ENCODE measurements around the gene GNAS-AS1.

GNAS-AS1 gene

DNA sequence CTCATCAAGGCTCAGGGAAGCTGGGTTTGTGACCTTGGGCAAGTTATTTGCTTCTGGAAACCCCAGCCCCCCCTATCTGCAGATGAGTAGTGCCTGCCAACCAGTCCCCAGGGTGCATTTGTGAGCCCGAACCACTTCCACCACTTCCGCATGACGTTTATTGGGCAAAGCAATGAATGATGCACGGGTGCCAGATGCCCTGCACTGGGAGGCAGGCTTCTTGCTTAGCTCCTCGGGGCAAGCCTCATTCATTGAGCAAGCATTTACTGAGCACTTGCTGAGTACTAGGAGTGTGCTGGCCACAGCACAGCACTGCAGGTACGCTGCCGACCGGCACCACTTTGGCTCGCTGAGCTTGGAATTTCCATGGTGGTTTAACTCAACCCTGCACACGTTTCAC is 60.2 kb downstream of the GNAS-AS1 start:
- intact Hi-C loops (cut with DNase I; ENCODE audit: low total_unique reads): no loop called here
- Histone ChIP-seq H3K4me3 (no peak overlapping the region), H3K4me1 (no peaks in the 10 kb centered on the region), H3K9me3 (no peaks in the 10 kb centered on the region), H3K36me3 (no peaks in the 10 kb centered on the region), H3K27ac (no peak overlapping the region), H3K27me3 (peaks cover 0 to 81% of the 10 kb centered on the region in 2 donors)
- TF ChIP-seq, protein P1, sequence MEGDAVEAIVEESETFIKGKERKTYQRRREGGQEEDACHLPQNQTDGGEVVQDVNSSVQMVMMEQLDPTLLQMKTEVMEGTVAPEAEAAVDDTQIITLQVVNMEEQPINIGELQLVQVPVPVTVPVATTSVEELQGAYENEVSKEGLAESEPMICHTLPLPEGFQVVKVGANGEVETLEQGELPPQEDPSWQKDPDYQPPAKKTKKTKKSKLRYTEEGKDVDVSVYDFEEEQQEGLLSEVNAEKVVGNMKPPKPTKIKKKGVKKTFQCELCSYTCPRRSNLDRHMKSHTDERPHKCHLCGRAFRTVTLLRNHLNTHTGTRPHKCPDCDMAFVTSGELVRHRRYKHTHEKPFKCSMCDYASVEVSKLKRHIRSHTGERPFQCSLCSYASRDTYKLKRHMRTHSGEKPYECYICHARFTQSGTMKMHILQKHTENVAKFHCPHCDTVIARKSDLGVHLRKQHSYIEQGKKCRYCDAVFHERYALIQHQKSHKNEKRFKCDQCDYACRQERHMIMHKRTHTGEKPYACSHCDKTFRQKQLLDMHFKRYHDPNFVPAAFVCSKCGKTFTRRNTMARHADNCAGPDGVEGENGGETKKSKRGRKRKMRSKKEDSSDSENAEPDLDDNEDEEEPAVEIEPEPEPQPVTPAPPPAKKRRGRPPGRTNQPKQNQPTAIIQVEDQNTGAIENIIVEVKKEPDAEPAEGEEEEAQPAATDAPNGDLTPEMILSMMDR (IDR thresholded peaks at IDR 0.05): no peak
- no peak for DNase-seq

DNA sequence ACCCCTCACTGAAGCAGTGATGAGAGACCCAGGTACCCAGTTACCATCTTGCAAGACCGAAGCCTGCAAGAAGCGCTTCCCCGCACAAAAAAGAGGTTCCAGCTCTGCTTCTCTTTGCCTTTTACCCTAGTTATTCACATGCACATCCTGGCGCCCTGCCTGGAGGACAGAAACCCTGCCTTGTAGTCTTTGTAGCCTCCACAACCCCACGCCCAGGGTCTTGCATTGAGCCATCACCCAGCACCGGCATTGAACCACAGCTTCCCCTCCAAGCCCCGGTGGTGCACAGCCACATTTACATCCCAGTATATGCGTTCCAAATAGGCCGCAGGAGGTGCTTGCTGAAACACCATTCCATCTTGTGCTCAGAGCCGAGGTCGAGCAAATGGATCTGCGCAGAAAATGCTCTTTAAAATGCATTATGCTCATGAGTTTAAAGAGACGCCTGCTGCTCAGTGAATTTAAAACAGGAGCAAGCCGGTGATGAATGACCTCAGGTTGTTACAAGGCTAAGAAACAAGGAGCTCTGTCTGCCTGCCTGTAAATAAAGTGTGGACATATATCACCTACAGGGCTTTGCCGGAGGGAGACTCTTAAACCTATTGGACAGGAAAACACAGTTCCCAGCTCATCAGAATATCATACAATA is 61.7 kb downstream of the GNAS-AS1 start:
- intact Hi-C loops (cut with DNase I; ENCODE audit: low total_unique reads): no loop called here
- no peak for DNase-seq
- Histone ChIP-seq H3K36me3 (no peaks in the 10 kb centered on the region), H3K4me1 (no peaks in the 10 kb centered on the region), H3K9me3 (no peaks in the 10 kb centered on the region), H3K27ac (no peak overlapping the region), H3K4me3 (no peak overlapping the region), H3K27me3 (peaks cover 0 to 81% of the 10 kb centered on the region in 2 donors)
- TF ChIP-seq, protein P1 (IDR thresholded peaks at IDR 0.05): no peak

DNA sequence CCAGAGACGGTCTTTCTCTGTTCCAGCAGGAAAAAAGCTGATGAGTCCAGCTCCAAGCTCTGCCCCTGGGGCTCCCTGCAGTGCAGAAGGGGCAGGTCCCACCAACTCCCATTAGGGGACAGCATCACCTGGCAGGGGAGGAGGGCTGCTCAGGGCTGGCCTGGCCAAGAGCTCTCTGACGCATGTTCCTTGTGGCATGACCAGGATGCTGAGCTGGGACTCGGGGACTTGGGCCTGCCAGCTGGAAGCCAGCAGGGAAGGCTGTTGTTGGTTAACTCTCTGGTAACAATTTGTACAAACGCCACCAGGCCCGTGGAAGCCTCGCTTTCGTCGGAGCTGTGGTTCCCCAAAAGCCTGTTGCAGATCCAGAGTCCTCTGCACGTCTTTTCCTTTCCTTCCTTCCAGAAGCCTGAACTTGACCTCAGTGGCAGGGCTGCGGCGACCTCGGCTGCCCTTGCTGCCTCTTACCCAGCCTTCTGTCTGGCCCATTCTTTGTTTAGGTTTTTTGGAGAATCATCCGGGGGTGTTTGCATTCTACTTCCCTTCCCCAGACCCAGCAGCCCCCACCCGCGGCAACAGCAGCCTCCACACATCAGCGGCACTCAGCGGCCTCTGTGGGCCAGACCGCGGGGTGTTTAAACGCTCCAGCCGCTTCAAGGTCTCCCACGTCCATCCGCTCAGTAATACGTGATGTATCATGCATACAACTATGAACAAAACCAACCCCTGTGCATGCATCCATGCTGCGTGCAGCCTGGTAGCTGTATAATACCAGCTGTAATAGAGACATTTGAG is 63.3 kb downstream of the GNAS-AS1 start:
- no peak for DNase-seq
- Histone ChIP-seq H3K9me3 (no peaks in the 10 kb centered on the region), H3K27ac (no peak overlapping the region), H3K4me1 (no peaks in the 10 kb centered on the region), H3K36me3 (no peaks in the 10 kb centered on the region), H3K4me3 (no peak overlapping the region), H3K27me3 (peaks cover 0 to 76% of the 10 kb centered on the region in 2 donors)
- TF ChIP-seq, protein P1 (IDR thresholded peaks at IDR 0.05): no peak
- intact Hi-C loops (cut with DNase I; ENCODE audit: low total_unique reads): no loop called here

DNA sequence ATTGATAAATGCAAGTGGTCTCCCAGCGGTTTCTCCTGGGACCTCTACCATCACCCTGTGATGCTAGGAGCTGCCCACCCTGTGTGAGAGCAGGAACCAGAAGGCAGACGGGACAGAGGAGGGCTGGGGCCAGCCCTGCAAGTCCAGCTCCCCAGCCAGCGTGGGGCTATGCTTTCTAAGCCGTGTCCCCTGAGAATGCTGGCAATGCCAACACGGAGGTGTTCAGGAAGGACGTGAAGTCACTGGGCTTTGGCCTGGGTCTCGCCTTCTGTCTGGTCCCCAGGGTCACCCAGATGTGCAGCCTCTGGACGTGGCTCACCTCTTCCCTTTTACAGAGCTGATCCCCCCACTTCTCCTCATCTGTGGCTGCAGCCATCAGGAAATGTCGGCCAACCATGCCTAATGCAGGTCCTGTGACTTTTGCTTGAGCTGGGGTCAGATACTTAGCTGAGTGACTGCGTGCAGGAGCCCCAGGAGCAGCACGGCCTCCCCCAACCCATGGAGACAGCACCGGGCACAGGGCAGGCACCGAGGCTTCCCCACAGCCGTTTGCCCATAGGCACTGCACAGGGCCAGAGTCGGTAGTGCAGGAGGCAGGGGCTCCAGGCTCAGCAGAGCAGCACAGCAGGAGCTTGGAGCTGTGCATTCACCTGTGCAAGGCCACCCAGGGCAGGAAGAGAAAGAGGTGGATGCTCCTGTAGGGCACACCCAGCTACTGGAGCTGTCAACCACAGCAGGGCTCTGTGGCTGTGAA is 66.2 kb downstream of the GNAS-AS1 start:
- no peaks in the 10 kb centered on the region for H3K9me3 ChIP-seq
- no peak overlapping the region for H3K27ac ChIP-seq
- H3K27me3 ChIP-seq: peaks cover 0 to 59% of the 10 kb centered on the region in 2 donors
- no peak overlapping the region for H3K4me3 ChIP-seq
- H3K4me1 ChIP-seq: no peaks in the 10 kb centered on the region
- DNase-seq: no peak
- intact Hi-C loops (cut with DNase I; ENCODE audit: low total_unique reads): no loop called here
- H3K36me3 ChIP-seq: no peaks in the 10 kb centered on the region
- TF ChIP-seq, protein P1 (IDR thresholded peaks at IDR 0.05): no peak

DNA sequence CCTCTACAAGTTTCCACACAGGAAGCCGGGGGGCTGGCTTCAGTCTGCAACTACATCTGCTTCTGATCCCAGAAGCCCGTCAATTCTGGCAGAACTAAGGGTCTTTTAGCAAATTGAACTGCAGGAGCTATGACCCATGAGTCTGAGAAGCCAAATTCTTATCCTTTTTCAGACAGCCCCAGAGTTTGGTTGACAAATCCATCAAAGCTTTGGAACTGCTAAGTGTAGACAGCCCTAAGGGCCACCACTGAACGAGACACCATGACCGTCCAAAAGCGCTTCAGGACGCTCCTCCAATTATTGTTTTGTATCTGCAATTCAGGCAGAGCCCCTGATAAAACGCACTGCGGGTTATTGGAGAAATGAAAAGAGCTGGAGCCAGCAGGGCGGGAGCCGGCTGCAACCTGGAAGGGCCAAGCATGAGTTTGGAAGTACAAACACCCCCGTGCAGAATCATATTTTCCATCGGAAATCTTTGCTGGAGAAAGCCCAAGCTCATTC is 67.1 kb downstream of the GNAS-AS1 start:
- Histone ChIP-seq H3K27ac (no peak overlapping the region), H3K9me3 (no peaks in the 10 kb centered on the region), H3K4me1 (no peaks in the 10 kb centered on the region), H3K4me3 (no peak overlapping the region), H3K36me3 (no peaks in the 10 kb centered on the region), H3K27me3 (peaks cover 0 to 50% of the 10 kb centered on the region in 2 donors)
- TF ChIP-seq, protein P1 (IDR thresholded peaks at IDR 0.05): no peak
- intact Hi-C loops (cut with DNase I; ENCODE audit: low total_unique reads): no loop called here
- DNase-seq: no peak
